ENCODE measurements around the gene HSD11B2. TPM values are rescaled to one million over a fixed set of nuclear protein-coding genes. Genes with fewer than 3 reads are reported as not detected.

Gene HSD11B2
- total and polyA plus RNA-seq, 2 experiments from 2014 or later: 0.93 to 2.3 TPM

GRCh38 chr16:67386861-67387455 is 44.0 kb upstream of the HSD11B2 start:
- WGBS (ENCODE audit: low lambda C conversion rate, missing lambda C conversion rate): 86% methylated on average over 5 of the region's 5 CpGs
- Histone ChIP-seq H3K4me2 (no peak overlapping the region), H3K79me2 (no peaks in the 10 kb centered on the region), H3K4me3 (no peak overlapping the region), H3K36me3 (replicated peaks; ENCODE audit: insufficient read depth, low read depth) (no peaks in the 10 kb centered on the region), H3K9me2 (replicated peaks; ENCODE audit: insufficient read depth) (no peaks in the 10 kb centered on the region), H3K27ac (no peak overlapping the region), H3K4me1 (ENCODE audit: insufficient read depth) (no peaks in the 10 kb centered on the region), H3K9me3 (ENCODE audit: low read depth) (no peaks in the 10 kb centered on the region), H3K27me3 (no peaks in the 10 kb centered on the region), H2AFZ (no peak overlapping the region), H4K20me1 (ENCODE audit: insufficient read depth, poor library complexity, severe bottlenecking) (no peaks in the 10 kb centered on the region)
- no peak for DNase-seq (ENCODE audit: low spot score)
- TF ChIP-seq, protein P1, sequence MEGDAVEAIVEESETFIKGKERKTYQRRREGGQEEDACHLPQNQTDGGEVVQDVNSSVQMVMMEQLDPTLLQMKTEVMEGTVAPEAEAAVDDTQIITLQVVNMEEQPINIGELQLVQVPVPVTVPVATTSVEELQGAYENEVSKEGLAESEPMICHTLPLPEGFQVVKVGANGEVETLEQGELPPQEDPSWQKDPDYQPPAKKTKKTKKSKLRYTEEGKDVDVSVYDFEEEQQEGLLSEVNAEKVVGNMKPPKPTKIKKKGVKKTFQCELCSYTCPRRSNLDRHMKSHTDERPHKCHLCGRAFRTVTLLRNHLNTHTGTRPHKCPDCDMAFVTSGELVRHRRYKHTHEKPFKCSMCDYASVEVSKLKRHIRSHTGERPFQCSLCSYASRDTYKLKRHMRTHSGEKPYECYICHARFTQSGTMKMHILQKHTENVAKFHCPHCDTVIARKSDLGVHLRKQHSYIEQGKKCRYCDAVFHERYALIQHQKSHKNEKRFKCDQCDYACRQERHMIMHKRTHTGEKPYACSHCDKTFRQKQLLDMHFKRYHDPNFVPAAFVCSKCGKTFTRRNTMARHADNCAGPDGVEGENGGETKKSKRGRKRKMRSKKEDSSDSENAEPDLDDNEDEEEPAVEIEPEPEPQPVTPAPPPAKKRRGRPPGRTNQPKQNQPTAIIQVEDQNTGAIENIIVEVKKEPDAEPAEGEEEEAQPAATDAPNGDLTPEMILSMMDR (IDR thresholded peaks at IDR 0.05; ENCODE audit: poor library complexity): no peak
- no peak for TF ChIP-seq EZH2phosphoT487 (IDR thresholded peaks at IDR 0.05; ENCODE audit: low read depth, severe bottlenecking, unreplicated experiment)
- TF ChIP-seq EZH2 (IDR thresholded peaks at IDR 0.05; ENCODE audit: borderline replicate concordance): no peak

GRCh38 chr16:67387479-67388079 is 43.3 kb upstream of the HSD11B2 start:
- Histone ChIP-seq H2AFZ (no peak overlapping the region), H3K4me2 (no peak overlapping the region), H4K20me1 (ENCODE audit: insufficient read depth, poor library complexity, severe bottlenecking) (no peaks in the 10 kb centered on the region), H3K4me3 (no peak overlapping the region), H3K9me3 (ENCODE audit: low read depth) (no peaks in the 10 kb centered on the region), H3K9me2 (replicated peaks; ENCODE audit: insufficient read depth) (no peaks in the 10 kb centered on the region), H3K27me3 (peaks cover under 1% of the 10 kb centered on the region), H3K79me2 (no peaks in the 10 kb centered on the region), H3K27ac (no peak overlapping the region), H3K4me1 (ENCODE audit: insufficient read depth) (no peaks in the 10 kb centered on the region), H3K36me3 (replicated peaks; ENCODE audit: insufficient read depth, low read depth) (no peaks in the 10 kb centered on the region)
- no peak for TF ChIP-seq EZH2phosphoT487 (IDR thresholded peaks at IDR 0.05; ENCODE audit: low read depth, severe bottlenecking, unreplicated experiment)
- TF ChIP-seq, protein P1 (IDR thresholded peaks at IDR 0.05; ENCODE audit: poor library complexity): no peak
- DNase-seq (ENCODE audit: low spot score): no peak
- WGBS (ENCODE audit: low lambda C conversion rate, missing lambda C conversion rate): 91% methylated on average over 8 of the region's 8 CpGs

- Histone ChIP-seq H4K20me1 (ENCODE audit: insufficient read depth, poor library complexity, severe bottlenecking) (no peaks in the 10 kb centered on the region), H3K4me2 (no peak overlapping the region), H3K4me3 (no peak overlapping the region), H3K36me3 (replicated peaks; ENCODE audit: insufficient read depth, low read depth) (no peaks in the 10 kb centered on the region), H3K9me3 (ENCODE audit: low read depth) (no peaks in the 10 kb centered on the region), H3K4me1 (ENCODE audit: insufficient read depth) (peaks cover 5% of the 10 kb centered on the region), H2AFZ (no peak overlapping the region), H3K9me2 (replicated peaks; ENCODE audit: insufficient read depth) (no peaks in the 10 kb centered on the region), H3K27me3 (peaks cover 6% of the 10 kb centered on the region), H3K79me2 (no peaks in the 10 kb centered on the region), H3K27ac (no peak overlapping the region)
- TF ChIP-seq, protein P1 (IDR thresholded peaks at IDR 0.05; ENCODE audit: poor library complexity): no peak
- TF ChIP-seq EZH2phosphoT487 (IDR thresholded peaks at IDR 0.05; ENCODE audit: low read depth, severe bottlenecking, unreplicated experiment) (no peak), EZH2 (IDR thresholded peaks at IDR 0.05; ENCODE audit: borderline replicate concordance) (no peak)
- WGBS (ENCODE audit: low lambda C conversion rate, missing lambda C conversion rate): 93% methylated on average over 8 of the region's 8 CpGs
- no peak for DNase-seq (ENCODE audit: low spot score)
Measured at GRCh38 chr16:67388191-67388590, 42.7 kb upstream of the HSD11B2 start.
